Common myeloid progenitor, CD34-positive (primary cell): ENCODE data around the gene SLAIN2.

ENCODE experiments used
- CTCF ChIA-PET: fragments of 350-600 bp; sonication (Branson Sonifier 250); formaldehyde crosslinking; loops from one replicate; lab custom pipeline; 2021; ENCODE audit warnings: antibody characterized with exemption; lab: Charles Lee
- POLR2A ChIA-PET: fragments of 350-600 bp; sonication (Branson Sonifier 250); formaldehyde crosslinking; loops from one replicate; lab custom pipeline; 2021; ENCODE audit warnings: antibody characterized with exemption; lab: Charles Lee
- DNase-seq, 3 donors: peaks; one replicate each; pipeline versions ENCODE4 v3.0.0 to v3.0.0-alpha.2; 2013
- H3K27ac ChIP-seq, 2 experiments: 1 replicate in 1 of 2; 2 replicates in 1 of 2; pipeline ENCODE4 v1.7.0; 2013; ENCODE audit warnings: inconsistent platforms in 2 of 2, low read length in 2 of 2, mild to moderate bottlenecking in 2 of 2, low read depth in 1 of 2, moderate library complexity in 1 of 2; ENCODE audit not compliant: severe bottlenecking in 2 of 2, insufficient read depth in 1 of 2, poor library complexity in 1 of 2
- H3K27me3 ChIP-seq, 5 experiments: replicated peaks in 2 of 5; 1 replicate in 3 of 5; 2 replicates in 2 of 5; pipeline versions ENCODE4 v1.6.1 to v1.7.0; 2013; ENCODE audit warnings: low read length in 4 of 5, mild to moderate bottlenecking in 2 of 5, moderate library complexity in 2 of 5, inconsistent platforms in 1 of 5; ENCODE audit not compliant: insufficient read depth in 5 of 5, control insufficient read depth in 4 of 5
- H3K36me3 ChIP-seq, 4 experiments: 1 replicate in 2 of 4; 2 replicates in 2 of 4; pipeline versions ENCODE4 v1.6.1 to v1.7.0; 2013; ENCODE audit warnings: low read length in 3 of 4, control low read depth in 1 of 4, mild to moderate bottlenecking in 1 of 4; ENCODE audit not compliant: control insufficient read depth in 4 of 4, insufficient read depth in 4 of 4
- H3K4me1 ChIP-seq, 4 experiments: 1 replicate in 3 of 4; 2 replicates in 1 of 4; pipeline versions ENCODE4 v1.6.1 to v1.7.1; 2013; ENCODE audit warnings: low read length in 3 of 4, mild to moderate bottlenecking in 3 of 4, control low read depth in 1 of 4, inconsistent platforms in 1 of 4, moderate library complexity in 1 of 4; ENCODE audit not compliant: control insufficient read depth in 4 of 4, insufficient read depth in 4 of 4; ENCODE audit errors: control extremely low read depth in 1 of 4
- H3K4me3 ChIP-seq, 7 experiments: 1 replicate in 4 of 7; 2 replicates in 3 of 7; pipeline versions ENCODE4 v1.5.1 to v1.7.0; 2013; ENCODE audit warnings: mild to moderate bottlenecking in 7 of 7, low read length in 6 of 7, moderate library complexity in 6 of 7, inconsistent platforms in 2 of 7, low read depth in 2 of 7, control low read depth in 1 of 7; ENCODE audit not compliant: insufficient read depth in 4 of 7, control insufficient read depth in 1 of 7; ENCODE audit errors: extremely low read depth in 1 of 7
- H3K9me3 ChIP-seq, 5 experiments: 1 replicate in 4 of 5; 2 replicates in 1 of 5; pipeline versions ENCODE4 v1.6.1 to v1.7.1; 2013; ENCODE audit warnings: low read length in 4 of 5, mild to moderate bottlenecking in 2 of 5, inconsistent platforms in 1 of 5, low read depth in 1 of 5, moderate library complexity in 1 of 5; ENCODE audit not compliant: control insufficient read depth in 4 of 5, insufficient read depth in 2 of 5; ENCODE audit errors: control extremely low read depth in 1 of 5
- WGBS: methylation state at CpG from one replicate; pipeline ENCODE4 v1.1.5; 2013; ENCODE audit not compliant: insufficient coverage; 5-methylcytosine and 5-hydroxymethylcytosine counted together

SLAIN2 gene

GRCh38 chr4:48461000-48461399 is 119.7 kb downstream of the SLAIN2 start:
- Histone ChIP-seq H3K36me3 (no peaks in the 10 kb centered on the region), H3K27ac (no peak overlapping the region), H3K27me3 (no peaks in the 10 kb centered on the region), H3K4me3 (no peak overlapping the region), H3K4me1 (no peaks in the 10 kb centered on the region), H3K9me3 (peaks cover 0 to 7% (median 4%) of the 10 kb centered on the region in 5 experiments)
- DNase-seq: no peak
- CTCF ChIA-PET: interaction anchor here (1.2 to 1.4 kb wide), 2 partner anchors 14 to 21 kb away, joined by 3 read pairs; no protein-coding TSS in a partner anchor
- POLR2A ChIA-PET: no interaction called here

GRCh38 chr4:48462363-48462762 is 121.0 kb downstream of the SLAIN2 start:
- WGBS: 93% methylated on average over 3 of the region's 5 CpGs
- no peak overlapping the region for H3K4me3 ChIP-seq
- H3K9me3 ChIP-seq: peaks cover 0 to 3% (median 0%) of the 10 kb centered on the region in 5 experiments
- no peaks in the 10 kb centered on the region for H3K36me3 ChIP-seq
- no peaks in the 10 kb centered on the region for H3K4me1 ChIP-seq
- H3K27ac ChIP-seq: no peak overlapping the region
- DNase-seq: no peak
- no peaks in the 10 kb centered on the region for H3K27me3 ChIP-seq
- ChIA-PET POLR2A (no interaction called here), CTCF (interaction anchor here (0.6 to 1.2 kb wide), 2 partner anchors 19 to 54 kb away, joined by 3 read pairs; no protein-coding TSS in a partner anchor)

- no peak overlapping the region for H3K27ac ChIP-seq
- 100% methylated on average over 1 of the region's 2 CpGs for WGBS
- no peaks in the 10 kb centered on the region for H3K36me3 ChIP-seq
- H3K27me3 ChIP-seq: no peaks in the 10 kb centered on the region
- H3K4me1 ChIP-seq: no peaks in the 10 kb centered on the region
- CTCF ChIA-PET: interaction anchor here (0.6 to 1.9 kb wide), 2 partner anchors 21 to 164 kb away, joined by 3 to 6 read pairs; no protein-coding TSS in a partner anchor
- H3K4me3 ChIP-seq: no peak overlapping the region
- DNase-seq: no peak
- POLR2A ChIA-PET: no interaction called here
- peaks cover 0 to 2% (median 0%) of the 10 kb centered on the region in 5 experiments for H3K9me3 ChIP-seq
These were observed 126.1 kb downstream of the SLAIN2 start for GRCh38 chr4:48467442-48467841.

- 50% methylated on average over 2 of the region's 5 CpGs for WGBS
- POLR2A ChIA-PET: no interaction called here
- H3K4me1 ChIP-seq: no peaks in the 10 kb centered on the region
- no peak overlapping the region for H3K4me3 ChIP-seq
- H3K9me3 ChIP-seq: peaks cover 0 to 2% (median 0%) of the 10 kb centered on the region in 5 experiments
- no peaks in the 10 kb centered on the region for H3K36me3 ChIP-seq
- no peak for DNase-seq
- H3K27ac ChIP-seq: no peak overlapping the region
- no peaks in the 10 kb centered on the region for H3K27me3 ChIP-seq
- CTCF ChIA-PET: interaction anchor here (0.6 kb wide), 2 partner anchors 128 to 164 kb away, joined by 3 read pairs; no protein-coding TSS in a partner anchor
These were observed 126.6 kb downstream of the SLAIN2 start for GRCh38 chr4:48467891-48468290.

- ChIA-PET CTCF (no interaction called here), POLR2A (no interaction called here)
- H3K36me3 ChIP-seq: no peaks in the 10 kb centered on the region
- no peak overlapping the region for H3K4me3 ChIP-seq
- H3K4me1 ChIP-seq: no peaks in the 10 kb centered on the region
- H3K27ac ChIP-seq: no peak overlapping the region
- H3K9me3 ChIP-seq: no peaks in the 10 kb centered on the region
- WGBS: no CpG with 5 or more reads among the region's 1 CpG
- no peak for DNase-seq
- H3K27me3 ChIP-seq: no peaks in the 10 kb centered on the region
These were observed 128.8 kb downstream of the SLAIN2 start for GRCh38 chr4:48470137-48470536.

GRCh38 chr4:48470570-48470969 is 129.2 kb downstream of the SLAIN2 start:
- Histone ChIP-seq H3K4me1 (no peaks in the 10 kb centered on the region), H3K9me3 (no peaks in the 10 kb centered on the region), H3K27me3 (no peaks in the 10 kb centered on the region), H3K36me3 (no peaks in the 10 kb centered on the region), H3K4me3 (no peak overlapping the region), H3K27ac (no peak overlapping the region)
- CTCF ChIA-PET: no interaction called here
- 50% methylated on average over 2 of the region's 2 CpGs for WGBS
- POLR2A ChIA-PET: no interaction called here
- DNase-seq: no peak

- no peak for DNase-seq
- CTCF ChIA-PET: no interaction called here
- Histone ChIP-seq H3K4me3 (no peak overlapping the region), H3K9me3 (no peaks in the 10 kb centered on the region), H3K27ac (no peak overlapping the region), H3K4me1 (no peaks in the 10 kb centered on the region), H3K36me3 (no peaks in the 10 kb centered on the region), H3K27me3 (peaks cover 0 to 2% (median 0%) of the 10 kb centered on the region in 5 experiments)
- WGBS: no CpG with 5 or more reads among the region's 1 CpG
- POLR2A ChIA-PET: no interaction called here
These were observed 131.5 kb downstream of the SLAIN2 start for GRCh38 chr4:48472794-48473193.
